ENCODE results near the gene PKP1. TPM values are rescaled to one million over a fixed set of nuclear protein-coding genes. Genes with fewer than 3 reads are reported as not detected.

PKP1 gene
- total and polyA plus RNA-seq, 2 donors (not counting 3 experiments of a cell fraction or from before 2014, with no cell fraction given), result 0.01 TPM; not detected in 1

- no peaks in the 10 kb centered on the region for H3K4me1 ChIP-seq (ENCODE audit: control insufficient read depth, extremely low read depth, insufficient read depth, low read length)
- TF ChIP-seq JUN (IDR thresholded peaks at IDR 0.05; ENCODE audit: borderline replicate concordance, insufficient read depth, insufficient read length, low read depth) (no peak), GATA2 (IDR thresholded peaks at IDR 0.05; ENCODE audit: insufficient read depth, insufficient read length, low read depth, low read length) (no peak), MAX (IDR thresholded peaks at IDR 0.05; ENCODE audit: insufficient read depth, insufficient read length) (no peak)
- intact Hi-C loops (cut with micrococcal nuclease) (no loop called here), dilution Hi-C loops (cut with MboI; ENCODE audit: extremely low pct_ligation_motif_present, low sequenced_read_pairs) (no loop called here)
- FAIRE-seq (no peak), DNase-seq (ENCODE audit: low read depth, low spot score) (no peak)
- no peak overlapping the region for H2AFZ ChIP-seq (ENCODE audit: low read depth, low read length)
- no peak overlapping the region for H3K27ac ChIP-seq (ENCODE audit: insufficient read depth, low read depth, low read length)
- H3K4me3 ChIP-seq (replicated peaks in 1 of 3; ENCODE audit: insufficient read depth in 1 of 3, low read depth in 1 of 3, low read length in 3 of 3), result no peak overlapping the region
- peaks cover 7 to 12% of the 10 kb centered on the region in 2 experiments for H3K27me3 ChIP-seq (ENCODE audit: control insufficient read depth in 2 of 2, insufficient read depth in 2 of 2, low read length in 2 of 2)
- no peaks in the 10 kb centered on the region for H3K9me1 ChIP-seq (replicated peaks; ENCODE audit: control insufficient read depth, extremely low read depth, insufficient read depth, low read length)
- POLR2A ChIA-PET, result no interaction called here
- CTCF ChIA-PET, result interaction anchor here (1.0 kb wide), 1 partner anchor 31 kb away, joined by 3 read pairs; no protein-coding TSS in a partner anchor
- H3K36me3 ChIP-seq (ENCODE audit: control insufficient read depth in 2 of 2, extremely low read depth in 1 of 2, insufficient read depth in 2 of 2, low read length in 2 of 2), result no peaks in the 10 kb centered on the region
- no peak overlapping the region for H3K4me2 ChIP-seq (ENCODE audit: insufficient read depth, low read length)
- no peaks in the 10 kb centered on the region for H3K79me2 ChIP-seq (ENCODE audit: control insufficient read depth, insufficient read depth, low read length)
- H4K20me1 ChIP-seq (replicated peaks; ENCODE audit: control insufficient read depth, extremely low read depth, insufficient read depth, low read length), result no peaks in the 10 kb centered on the region
- no TSS peak for BruUV-seq (replicated peaks)
- no peaks in the 10 kb centered on the region for H3K9me3 ChIP-seq (replicated peaks; ENCODE audit: control insufficient read depth, insufficient read depth, low read length)
- no peak overlapping the region for H3K9ac ChIP-seq (replicated peaks; ENCODE audit: extremely low read depth, insufficient read depth, low read length)
Observed at GRCh38 chr1:201378804-201379203, 95.5 kb downstream of the PKP1 start.

DNA sequence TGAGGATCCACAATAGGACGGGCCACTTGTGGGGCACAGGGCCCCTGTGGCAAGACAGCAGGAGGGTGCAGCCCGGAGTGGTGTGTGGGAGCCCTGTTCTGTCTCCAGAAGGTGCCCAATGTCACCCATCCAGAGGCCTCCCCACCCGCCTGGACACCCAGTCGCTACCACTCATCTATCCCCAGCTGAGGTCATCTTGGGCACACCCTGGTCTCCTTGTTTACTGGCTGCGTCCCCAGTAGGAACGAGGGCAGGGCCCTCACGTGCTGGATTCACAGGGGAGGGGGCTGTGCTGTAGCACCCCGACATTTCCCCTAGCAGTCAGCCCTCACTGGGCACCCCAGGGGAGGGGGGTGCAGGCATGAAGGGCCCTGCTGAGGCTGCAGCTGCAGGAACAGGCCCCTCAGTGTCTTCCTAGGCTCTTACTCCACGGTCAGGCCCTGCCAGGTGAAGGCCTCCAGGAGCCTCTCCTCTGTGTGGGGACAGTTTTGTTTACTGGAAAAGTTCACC lies 96.5 kb downstream of the PKP1 start:
- DNase-seq (ENCODE audit: low read depth, low spot score), result no peak
- no TSS peak for BruUV-seq (replicated peaks)
- CTCF ChIA-PET, result no interaction called here

More for the DNA sequence above, 96.5 kb downstream of the PKP1 start:
- no peaks in the 10 kb centered on the region for H4K20me1 ChIP-seq (replicated peaks; ENCODE audit: control insufficient read depth, extremely low read depth, insufficient read depth, low read length)
- H3K27ac ChIP-seq (ENCODE audit: insufficient read depth, low read depth, low read length), result no peak overlapping the region
- H3K27me3 ChIP-seq (ENCODE audit: control insufficient read depth in 2 of 2, insufficient read depth in 2 of 2, low read length in 2 of 2), result peaks cover 3 to 12% of the 10 kb centered on the region in 2 experiments
- H3K4me1 ChIP-seq (ENCODE audit: control insufficient read depth, extremely low read depth, insufficient read depth, low read length), result no peaks in the 10 kb centered on the region
- POLR2A ChIA-PET, result no interaction called here
- no peak for TF ChIP-seq POLR2AphosphoS5 (IDR thresholded peaks at IDR 0.05; ENCODE audit: insufficient read depth, low read depth, low read length)
- TF ChIP-seq EZH2 (IDR thresholded peaks at IDR 0.05; ENCODE audit: borderline replicate concordance, low read depth, low read length, severe bottlenecking), result no peak
- TF ChIP-seq GATA2 (IDR thresholded peaks at IDR 0.05; ENCODE audit: insufficient read depth, insufficient read length, low read depth, low read length), result no peak
- no peak for TF ChIP-seq MAX (IDR thresholded peaks at IDR 0.05; ENCODE audit: insufficient read depth, insufficient read length)
- no peak for TF ChIP-seq MYC (IDR thresholded peaks at IDR 0.05; ENCODE audit: low read depth, low read length)
- no peak for TF ChIP-seq POLR2A (IDR thresholded peaks at IDR 0.05; ENCODE audit: low read depth, low read length)
- TF ChIP-seq FOS (IDR thresholded peaks at IDR 0.05; ENCODE audit: borderline replicate concordance, insufficient read depth, low read length), result no peak
- TF ChIP-seq CTCF (IDR thresholded peaks at IDR 0.05; ENCODE audit: extremely low read depth in 1 of 2, insufficient read depth in 1 of 2, low read depth in 1 of 2, low read length in 2 of 2), result no peak
- no peak for TF ChIP-seq JUN (IDR thresholded peaks at IDR 0.05; ENCODE audit: borderline replicate concordance, insufficient read depth, insufficient read length, low read depth)
- no peaks in the 10 kb centered on the region for H3K79me2 ChIP-seq (ENCODE audit: control insufficient read depth, insufficient read depth, low read length)
- H3K4me3 ChIP-seq (replicated peaks in 1 of 3; ENCODE audit: insufficient read depth in 1 of 3, low read depth in 1 of 3, low read length in 3 of 3), result no peak overlapping the region
- H3K36me3 ChIP-seq (ENCODE audit: control insufficient read depth in 2 of 2, extremely low read depth in 1 of 2, insufficient read depth in 2 of 2, low read length in 2 of 2), result no peaks in the 10 kb centered on the region
- dilution Hi-C loops (cut with MboI; ENCODE audit: extremely low pct_ligation_motif_present, low sequenced_read_pairs) (no loop called here), intact Hi-C loops (cut with micrococcal nuclease) (no loop called here)
- H3K4me2 ChIP-seq (ENCODE audit: insufficient read depth, low read length), result no peak overlapping the region
- H2AFZ ChIP-seq (ENCODE audit: low read depth, low read length), result no peak overlapping the region
- no peaks in the 10 kb centered on the region for H3K9me3 ChIP-seq (replicated peaks; ENCODE audit: control insufficient read depth, insufficient read depth, low read length)
- no peaks in the 10 kb centered on the region for H3K9me1 ChIP-seq (replicated peaks; ENCODE audit: control insufficient read depth, extremely low read depth, insufficient read depth, low read length)
- no peak for FAIRE-seq
- H3K9ac ChIP-seq (replicated peaks; ENCODE audit: extremely low read depth, insufficient read depth, low read length), result no peak overlapping the region
